Measurements from ENCODE around the gene CNTNAP2. TPM values are rescaled to one million over a fixed set of nuclear protein-coding genes. Genes with fewer than 3 reads are reported as not detected.

Gene CNTNAP2
- total and polyA plus RNA-seq, 2 of the 8 experiments (the other 6 are each of a cell fraction or from before 2014, with no cell fraction given): 27.9 to 71.0 TPM

DNA sequence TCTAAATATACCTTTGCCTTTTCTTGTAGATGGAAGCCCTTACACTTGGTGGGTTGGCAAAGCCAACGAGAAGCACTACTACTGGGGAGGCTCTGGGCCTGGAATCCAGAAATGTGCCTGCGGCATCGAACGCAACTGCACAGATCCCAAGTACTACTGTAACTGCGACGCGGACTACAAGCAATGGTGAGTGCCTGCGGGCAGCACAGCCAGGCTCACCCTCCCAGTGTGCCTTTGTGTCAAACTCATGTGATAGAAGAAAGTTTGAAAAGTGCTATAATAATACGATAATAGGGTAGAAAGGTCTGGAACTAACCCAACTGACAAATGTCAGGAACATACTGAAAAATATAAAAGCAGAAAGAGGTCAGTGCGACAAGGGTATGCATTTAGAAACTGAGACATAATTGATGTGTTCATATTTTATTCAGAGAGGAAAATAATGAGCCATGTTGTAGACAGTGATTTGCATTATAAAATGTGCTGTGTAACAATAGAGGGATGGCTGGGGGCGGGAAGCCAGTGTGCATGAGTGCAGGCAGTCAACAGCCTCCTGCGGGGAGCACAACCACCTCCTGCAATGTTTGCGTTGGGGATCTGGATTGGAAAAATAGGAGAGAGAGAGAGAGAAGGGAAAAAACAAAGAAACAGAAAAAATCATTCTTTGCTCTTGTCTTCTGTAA is 1787.1 kb downstream of the CNTNAP2 start (continued):
- no peak for TF ChIP-seq NANOG (IDR thresholded peaks at IDR 0.05; ENCODE audit: insufficient read depth, low read depth, low read length, poor library complexity, severe bottlenecking)
- TF ChIP-seq BACH1 (IDR thresholded peaks at IDR 0.05; ENCODE audit: low read length): no peak
